Right renal pelvis (tissue), 4 donors: ENCODE data around the gene BEND3. TPM values are rescaled to one million over a fixed set of nuclear protein-coding genes. Genes with fewer than 3 reads are reported as not detected.
"Not testable (repeated sequence)": the region's sequence is repeated elsewhere in the genome, so short reads cannot be mapped to it uniquely, and the experiment has no call there.

Experiments
- DNase-seq, 4 donors: peaks; one replicate each; pipeline ENCODE4 v3.0.0-alpha.2; 2013; ENCODE audit warnings: low read depth in 4 of 4, low spot score in 3 of 4, missing footprints in 1 of 4
- polyA plus RNA-seq, 4 donors: library from polyadenylated mRNA; unstranded; fragments of 120-200 nt; gene quantifications; one replicate each; pipeline ENCODE4 v1.2.1, GENCODE V29; 2013; ENCODE audit not compliant: insufficient read length in 4 of 4

The BEND3 gene
- polyA plus RNA-seq, result 10 to 100 TPM in 1 of 4 donors, 1 to 10 TPM in 3; 8.6 to 10.3 (median 9.5) TPM

DNA sequence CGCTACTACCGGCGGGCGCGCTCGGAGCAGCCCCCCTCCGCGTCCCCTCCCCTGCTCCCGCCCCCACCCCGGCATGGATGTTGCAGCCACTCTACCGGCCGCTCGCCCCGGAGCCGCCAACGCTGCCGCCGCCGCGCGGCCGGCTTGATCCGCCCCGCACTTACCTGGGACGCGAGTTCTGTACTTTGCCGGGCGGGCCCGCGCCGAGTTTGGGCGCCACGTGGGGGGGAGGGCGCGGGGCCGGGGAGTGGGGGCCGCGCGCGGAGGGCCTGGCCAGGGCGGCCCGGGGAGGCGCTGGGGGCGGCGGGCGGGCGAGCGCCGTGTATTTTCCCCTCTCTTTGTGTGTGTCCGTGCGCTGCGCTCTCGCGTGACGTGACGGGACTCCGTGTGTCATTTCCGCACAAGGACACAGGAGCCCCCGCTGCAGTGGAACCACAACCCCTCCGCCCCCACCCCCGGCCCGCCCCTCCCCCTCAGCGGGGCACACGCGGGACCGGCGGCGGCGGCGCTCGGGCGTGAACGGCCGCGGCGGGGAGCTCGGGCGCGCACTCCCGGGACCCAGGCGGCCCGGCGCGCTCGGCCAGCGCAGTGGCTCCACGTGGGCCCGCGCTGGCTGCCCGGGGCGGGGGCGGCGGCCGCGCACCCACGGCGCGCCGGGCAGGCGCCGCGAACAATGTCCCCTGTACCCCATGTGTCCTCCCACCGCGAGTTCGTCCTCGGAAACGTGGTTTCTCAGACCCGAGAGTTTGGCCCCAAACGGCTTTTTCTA, at the start of gene BEND3:
TSS of gene BEND3 (minus strand) at position 590 of the 769 bp plus-strand sequence. CDS start 16,230 bp downstream, outside the sequence.
- peak in 2 of 4 donors; percentile 11 to 15 for DNase-seq

DNA sequence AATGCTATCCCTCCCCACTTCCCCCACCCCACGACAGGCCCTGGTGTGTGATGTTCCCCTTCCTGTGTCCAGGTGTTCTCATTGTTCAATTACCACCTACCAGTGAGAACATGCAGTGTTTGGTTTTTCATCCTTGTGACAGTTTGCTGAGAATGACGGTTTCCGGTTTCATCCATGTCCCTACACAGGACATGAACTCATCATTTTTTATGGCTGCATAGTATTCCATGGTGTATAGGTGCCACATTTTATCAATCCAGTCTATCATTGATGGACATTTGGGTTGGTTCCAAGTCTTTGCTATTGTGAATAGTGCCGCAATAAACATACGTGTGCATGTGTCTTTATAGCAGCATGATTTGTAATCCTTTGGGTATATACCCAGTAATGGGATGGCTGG, 49.0 kb upstream of the BEND3 start:
- not testable (repeated sequence) for DNase-seq

DNA sequence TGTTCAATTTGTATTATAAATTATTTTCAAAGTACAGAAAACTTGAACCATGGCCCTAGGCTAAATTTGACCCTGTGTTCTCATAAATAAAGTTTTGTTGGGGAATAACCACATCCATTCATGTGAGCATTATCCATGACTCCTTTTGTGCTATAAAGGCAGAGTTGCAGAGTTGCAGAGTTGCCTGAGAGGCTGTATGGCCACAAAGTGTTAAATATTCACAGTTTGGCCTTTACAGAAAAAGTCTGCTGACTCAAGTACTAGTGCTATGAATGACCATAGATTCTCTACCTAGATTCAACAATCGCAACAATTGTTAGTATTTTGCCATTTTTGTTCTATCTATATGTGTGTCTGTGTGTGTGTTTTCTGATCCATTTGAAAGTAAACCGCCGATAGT, 46.2 kb upstream of the BEND3 start:
- no peak for DNase-seq

DNA sequence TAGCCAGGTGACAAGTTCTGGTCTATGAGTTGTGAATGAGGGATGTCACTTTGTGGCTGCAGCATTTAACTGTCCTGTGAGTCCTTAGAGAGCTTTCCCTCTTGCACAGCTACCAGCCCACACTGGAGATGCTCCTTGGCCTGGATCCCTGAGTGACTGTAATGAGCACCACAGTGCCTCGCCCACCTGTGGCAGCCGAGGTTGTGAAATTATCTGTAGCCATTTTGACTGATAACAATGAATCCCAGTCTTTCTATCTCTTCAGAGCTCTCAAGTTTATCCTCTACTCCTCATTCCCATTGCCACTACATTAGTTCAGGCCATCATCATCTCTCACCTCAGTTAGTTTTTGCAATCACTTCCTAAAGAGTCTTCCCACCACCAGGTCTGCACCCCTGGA, 41.3 kb upstream of the BEND3 start:
- no peak for DNase-seq

DNA sequence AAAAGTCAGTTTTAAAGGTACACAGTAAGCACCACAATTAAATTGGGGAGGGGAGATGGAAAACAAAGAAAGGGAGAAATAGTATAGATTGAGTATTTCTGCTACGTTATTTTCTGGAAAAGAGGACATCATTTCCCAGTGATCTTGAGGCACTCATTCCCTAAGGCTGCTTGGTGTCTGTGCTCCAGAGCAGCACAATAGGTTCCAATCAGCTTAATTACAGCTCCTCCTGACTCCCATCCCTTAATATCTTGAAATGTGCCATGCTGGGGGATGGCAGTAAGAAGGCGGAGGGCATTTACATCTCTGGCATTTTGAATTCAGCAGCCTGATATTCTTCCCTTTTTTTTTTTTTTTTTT, 39.5 kb upstream of the BEND3 start:
- DNase-seq, result no peak

DNA sequence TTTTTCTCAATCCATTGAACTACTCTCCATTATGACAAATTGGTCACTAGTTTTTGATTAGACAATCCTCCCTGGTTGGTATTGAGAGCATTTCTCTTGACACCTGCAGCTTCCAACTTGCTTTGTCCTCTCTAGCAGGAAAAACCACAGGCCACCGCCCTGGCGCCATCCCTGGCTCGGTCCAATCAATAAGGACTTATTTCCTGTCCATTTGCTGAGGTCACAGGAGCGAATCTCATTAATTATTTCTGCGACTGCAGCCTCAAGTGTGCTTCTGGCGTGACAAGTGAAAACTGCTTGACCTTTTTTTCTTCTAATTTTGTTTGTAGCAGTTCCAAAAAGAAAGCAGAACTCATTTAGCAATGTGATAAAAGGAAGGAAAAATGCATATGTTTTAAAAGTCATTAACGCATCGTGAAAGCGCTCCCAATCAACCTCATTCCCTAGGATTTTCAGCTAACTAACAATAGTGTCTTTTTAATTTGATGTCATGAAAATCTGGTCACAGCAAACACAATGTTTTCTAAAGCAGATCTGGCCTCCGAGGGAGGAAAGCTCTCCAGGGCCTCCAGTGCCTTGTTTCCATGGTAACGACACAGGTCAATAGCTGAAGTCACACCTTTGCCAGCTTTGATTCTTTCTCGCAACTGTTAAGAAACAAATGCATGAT, 39.0 kb upstream of the BEND3 start:
- DNase-seq, result no peak

DNA sequence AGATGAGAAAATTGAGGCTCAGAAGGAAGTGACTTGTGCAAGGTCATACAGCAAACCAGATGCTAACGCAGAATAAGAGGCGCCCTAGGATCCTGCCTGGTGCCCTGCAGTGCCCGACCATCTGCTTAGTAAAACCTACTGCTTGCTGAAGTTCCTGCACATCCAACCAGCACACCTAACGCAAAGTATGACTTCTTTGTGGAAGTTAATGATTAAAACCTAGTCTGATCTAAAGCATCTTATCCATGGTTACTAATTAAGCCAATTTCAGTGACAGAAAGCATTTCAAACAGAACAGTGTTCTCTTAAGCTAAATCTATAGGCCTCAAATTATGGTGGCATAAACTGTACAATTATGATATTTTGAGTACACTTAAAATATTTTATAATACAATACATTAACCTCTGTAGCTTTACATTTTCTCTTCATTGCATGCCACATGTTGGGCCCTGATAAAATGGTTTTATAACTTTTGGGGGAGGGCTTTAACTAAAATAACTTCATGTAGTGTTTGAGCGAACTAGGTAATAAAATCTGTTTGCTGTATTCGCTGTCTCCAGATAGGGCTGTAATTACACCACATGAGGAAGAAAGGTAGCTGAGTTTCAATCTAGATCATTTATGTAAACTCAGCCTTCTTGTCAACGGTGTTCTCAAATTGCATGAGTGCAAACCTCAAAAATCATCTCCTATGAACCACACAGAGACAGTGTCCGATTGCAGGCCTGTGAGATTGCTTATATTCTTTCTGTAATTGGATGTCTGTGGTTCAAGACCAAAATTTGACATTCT, 37.5 kb upstream of the BEND3 start:
- no peak for DNase-seq

DNA sequence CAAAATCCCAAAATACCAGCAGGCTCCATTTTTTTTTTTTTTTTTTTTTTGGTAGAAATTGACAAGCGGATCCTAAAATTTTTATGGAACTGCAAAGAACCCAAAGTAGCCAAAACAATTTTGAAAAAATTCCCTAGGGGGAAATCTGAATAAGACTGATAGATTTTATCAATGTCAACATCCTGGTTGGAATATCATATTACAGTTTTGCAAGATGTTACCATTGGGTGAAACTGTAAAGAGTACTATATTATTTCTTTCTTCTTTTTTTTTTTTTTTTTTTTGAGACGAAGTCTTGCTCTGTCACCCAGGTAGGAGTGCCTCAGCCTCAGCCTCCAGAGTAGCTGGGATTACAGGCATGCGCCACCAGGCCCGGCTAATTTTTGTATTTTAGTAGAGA, 29.4 kb upstream of the BEND3 start:
- no peak for DNase-seq

DNA sequence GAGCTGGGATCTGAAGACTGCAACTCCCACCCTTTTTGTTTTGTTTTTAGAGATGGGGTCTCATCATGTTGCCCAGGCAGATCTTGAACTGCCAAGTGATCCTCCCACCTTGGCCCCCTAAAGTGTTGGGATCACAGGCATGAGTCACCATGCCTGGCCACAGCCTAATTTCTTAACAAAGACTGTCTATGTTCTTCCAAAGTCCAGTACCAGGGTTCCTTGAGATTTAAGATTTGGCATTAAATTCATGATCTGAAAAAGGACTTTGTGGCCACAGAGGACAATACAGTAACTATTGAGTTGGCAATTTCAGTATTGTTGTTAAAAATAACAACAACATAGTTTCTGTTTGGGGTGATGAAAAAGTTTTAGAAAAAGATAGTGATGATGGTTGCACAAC, 28.7 kb upstream of the BEND3 start:
- DNase-seq, result no peak

DNA sequence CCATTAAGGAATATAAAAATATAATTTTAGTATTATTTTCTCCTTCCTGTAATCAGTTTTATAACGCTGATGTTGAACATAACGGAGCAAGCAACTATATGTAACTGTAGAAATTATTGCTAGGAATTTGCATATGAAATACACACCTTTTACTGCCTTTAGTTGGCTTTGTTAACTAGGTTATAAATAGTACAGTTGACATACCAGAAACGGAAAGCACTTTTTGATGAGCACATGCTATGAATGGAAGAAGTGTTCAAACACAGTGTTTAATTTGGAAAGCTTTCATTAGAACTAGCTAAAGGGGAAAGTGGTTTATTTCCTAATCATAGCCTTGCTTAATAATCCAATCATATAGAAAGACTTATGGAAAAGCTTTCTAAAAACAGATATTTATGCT, 25.3 kb upstream of the BEND3 start:
- no peak for DNase-seq

DNA sequence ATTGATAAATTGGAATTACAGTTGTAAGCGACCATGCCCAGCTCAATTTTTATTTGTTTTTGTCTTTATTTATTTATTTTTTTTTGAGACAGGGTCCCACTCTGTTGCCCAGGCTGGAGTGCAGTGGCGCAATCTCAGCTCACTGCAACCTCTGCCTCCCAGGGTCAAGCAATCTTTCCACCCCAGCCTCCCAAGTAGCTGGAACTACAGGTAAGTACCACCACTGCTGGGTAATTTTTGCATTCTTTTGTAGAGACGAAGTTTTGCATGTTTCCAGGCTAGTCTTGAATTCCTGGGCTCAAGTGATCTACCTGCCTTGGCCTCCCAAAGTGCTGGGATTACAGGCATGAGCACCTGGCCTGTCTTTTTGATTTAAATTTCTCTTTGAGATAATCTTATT, 21.0 kb upstream of the BEND3 start:
- not testable (repeated sequence) for DNase-seq

DNA sequence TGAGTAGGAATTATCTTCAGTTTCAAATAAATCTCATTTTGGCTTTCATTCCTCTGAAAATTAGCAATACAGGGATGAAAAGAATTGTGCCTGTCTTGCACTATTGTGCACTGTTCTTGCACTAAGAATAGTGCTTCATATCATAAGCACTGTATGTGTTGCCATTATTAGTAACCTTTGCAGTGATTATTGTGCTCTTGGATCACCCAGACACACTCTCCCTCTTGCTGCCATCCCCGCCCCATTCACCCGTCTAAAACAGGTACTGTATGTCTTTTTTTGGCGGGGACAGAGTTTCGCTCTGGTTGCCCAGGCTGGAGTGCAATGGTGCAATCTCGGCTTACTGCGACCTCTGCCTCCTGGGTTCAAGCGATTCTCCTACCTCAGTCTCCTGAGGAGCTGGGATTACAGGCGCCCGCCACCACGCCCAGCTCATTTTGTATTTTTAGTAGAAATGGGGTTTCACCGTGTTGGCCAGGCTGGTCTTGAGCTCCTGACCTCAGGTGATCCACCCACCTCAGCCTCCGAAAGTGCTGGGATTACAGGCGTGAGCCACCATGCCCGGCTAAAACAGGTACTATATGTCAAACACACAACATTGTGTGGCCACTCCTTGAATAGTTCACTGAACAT, 19.8 kb upstream of the BEND3 start:
- DNase-seq, result not testable (repeated sequence)

DNA sequence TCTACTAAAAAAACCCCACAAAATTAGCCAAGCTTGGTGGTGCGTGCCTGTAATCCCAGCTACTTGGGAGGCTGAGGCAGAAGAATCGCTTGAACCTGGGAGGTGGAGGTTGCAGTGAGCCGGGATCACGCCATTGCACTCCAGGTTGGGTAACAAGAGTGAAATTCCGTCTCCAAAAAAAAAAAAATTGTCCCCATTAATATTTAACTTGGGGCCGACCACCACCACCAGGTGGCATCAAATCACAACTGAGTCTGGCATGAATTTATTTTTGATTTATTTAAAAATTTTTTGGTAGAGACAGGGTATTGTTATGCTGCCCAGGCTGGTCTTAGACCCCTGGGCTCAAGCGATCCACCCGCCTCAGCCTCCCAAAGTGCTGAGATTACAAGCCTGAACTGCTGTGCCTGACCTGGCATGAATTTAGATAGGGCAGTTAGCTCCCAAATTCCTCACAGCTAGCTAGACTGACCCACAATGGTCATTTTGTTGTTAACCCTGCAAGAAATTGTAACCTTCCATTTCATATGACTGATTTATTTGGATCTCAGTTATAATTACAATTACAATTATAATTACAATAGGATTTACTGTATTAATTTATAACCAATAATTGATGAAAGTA, 17.1 kb upstream of the BEND3 start:
- no peak for DNase-seq

DNA sequence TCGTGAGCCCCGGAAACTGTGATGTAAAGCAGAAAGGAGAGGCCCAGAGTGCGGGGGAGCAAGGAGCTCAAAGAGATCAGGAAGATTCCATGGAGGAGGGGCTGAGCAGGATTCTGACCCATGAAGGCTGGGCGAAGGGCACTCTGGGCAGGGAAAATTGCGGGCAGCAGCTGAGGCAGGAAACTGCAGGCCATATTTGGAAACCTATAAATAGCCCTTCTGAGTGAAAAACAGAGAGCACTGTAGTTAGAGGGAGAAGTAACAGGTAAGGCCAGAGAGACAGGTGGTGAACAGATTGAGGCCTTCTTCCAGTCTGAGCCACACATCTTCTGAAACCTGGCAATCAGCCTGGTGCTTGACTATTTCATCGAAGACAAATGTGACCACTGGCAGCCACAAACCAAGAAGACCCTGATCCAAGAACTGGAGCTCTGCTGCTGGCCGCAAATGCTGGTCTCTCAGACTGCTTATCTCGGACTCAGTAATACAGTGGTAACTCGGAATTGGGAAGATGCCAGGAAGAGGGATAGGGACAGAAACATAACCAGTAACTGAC, 14.1 kb upstream of the BEND3 start:
- no peak for DNase-seq

DNA sequence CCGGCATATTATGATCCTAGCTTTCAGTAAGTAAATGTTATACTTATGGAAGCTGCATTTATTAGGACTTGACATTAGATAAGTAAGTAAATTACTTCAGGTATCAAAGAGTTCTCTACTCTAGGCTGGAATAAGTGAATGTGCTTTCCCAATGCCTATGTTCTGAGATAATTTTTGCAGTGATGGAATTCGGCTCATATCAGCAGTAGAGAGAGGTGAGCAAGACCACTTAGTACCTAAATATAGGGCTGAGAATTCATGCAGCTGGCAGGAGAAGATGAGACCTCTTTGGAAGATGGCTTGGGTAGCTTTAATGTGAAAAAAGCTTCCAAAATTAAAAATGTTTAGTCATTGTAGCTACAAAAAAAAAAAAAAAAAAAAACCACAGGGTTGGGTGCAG, 13.3 kb upstream of the BEND3 start:
- DNase-seq, result no peak

DNA sequence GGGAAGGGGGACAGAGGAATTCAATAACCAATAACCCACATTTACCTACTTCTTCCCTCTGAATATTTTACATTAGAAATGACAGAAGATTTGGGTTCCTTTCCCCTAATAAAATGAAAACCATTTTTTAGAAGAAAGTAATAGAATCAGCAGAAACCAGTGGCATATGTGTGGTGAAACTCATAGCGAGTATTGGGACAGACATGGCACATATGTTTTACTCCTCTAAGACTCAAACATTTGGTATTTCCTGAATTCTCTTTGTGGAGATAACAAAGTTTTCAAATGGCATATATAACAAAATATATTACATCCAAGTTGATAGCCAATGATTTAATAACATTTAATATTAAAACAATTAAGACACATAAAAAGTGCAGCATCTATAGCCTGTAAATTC, 12.9 kb upstream of the BEND3 start:
- no peak for DNase-seq

DNA sequence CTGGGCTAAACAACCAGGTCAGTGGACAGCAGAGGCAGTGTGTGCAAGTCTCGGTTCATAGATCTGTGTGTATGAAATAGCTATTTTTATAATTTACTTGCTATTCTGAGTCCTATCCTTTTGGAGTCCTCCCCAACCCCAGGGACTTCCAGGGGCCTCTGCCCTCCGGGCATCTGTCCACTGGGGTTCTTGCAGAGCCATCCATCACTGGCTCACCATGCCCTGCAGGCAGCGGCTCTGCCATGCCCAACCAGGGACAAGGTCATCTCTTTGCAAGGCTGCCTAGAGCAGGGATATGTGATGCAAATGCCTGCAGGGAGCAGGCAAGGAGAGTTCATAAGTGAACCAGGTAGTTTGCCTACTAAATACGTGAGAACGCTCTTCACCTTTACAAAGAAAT, 10.5 kb upstream of the BEND3 start:
- DNase-seq, result no peak

DNA sequence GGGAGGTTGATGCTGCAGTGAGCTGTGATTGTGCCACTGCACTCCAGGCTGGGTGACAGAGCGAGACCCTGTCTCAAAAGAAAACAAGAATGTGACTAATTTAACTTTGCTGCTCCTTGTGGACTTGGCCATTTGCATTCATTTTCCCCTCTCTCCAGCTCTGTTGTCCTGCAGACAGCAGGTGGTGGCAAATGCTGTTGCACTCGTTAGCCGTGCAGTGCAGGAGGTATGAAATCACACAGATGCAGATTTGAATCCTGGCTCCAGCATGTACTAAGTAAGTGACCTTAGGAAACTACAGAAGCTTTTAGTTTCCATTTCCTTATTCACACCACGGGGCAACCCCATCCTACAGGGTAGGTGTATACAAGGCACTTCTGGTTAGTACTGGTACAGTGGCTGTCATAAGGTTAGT, 9.6 kb upstream of the BEND3 start:
- DNase-seq, result no peak

DNA sequence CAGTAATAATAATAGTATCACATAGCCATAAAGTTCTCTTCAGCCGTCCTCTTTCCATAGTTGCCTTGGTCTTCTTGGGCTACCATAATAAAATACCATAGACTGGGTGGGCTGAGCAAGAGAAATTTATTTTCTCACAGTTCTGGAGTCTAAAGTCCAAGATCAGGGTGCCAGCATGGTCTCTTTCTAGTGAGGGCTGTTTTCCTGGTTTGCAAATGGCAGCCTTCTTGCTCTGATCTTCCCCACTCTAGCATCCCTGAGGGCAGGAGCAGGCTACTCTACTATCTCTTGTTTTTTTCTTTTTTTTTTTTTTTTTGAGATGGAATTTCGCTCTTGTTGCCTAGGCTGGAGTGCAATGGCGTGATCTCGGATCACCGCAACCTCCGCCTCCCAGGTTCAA, 8.2 kb upstream of the BEND3 start:
- DNase-seq, result no peak

DNA sequence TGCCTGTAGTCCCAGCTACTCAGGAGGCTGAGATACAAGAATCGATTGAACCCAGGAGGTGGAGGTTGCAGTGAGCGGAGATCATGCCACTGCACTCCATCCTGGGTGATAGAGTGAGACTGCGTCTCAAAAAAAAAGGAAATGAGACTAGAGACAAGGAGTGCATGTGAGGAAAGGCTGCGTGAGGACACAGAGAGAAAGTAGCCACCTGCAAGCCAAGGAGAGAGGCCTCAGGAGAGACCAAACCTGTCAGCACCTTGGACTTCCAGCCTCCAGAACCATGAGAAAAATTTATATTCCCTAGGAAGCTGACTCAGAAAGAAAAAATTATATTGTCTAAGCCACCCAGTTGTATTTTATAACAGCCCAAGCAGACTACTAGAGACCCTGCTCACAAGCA, 7.4 kb upstream of the BEND3 start:
- no peak for DNase-seq
